GM12878 (cell line): ENCODE measurements around the gene SLC7A10. TPM values are rescaled to one million over a fixed set of nuclear protein-coding genes. Genes with fewer than 3 reads are reported as not detected.

Source experiments
- ATAC-seq: fragments of 200-7000 bp; cut with Tn5 transposase; 3 replicates; pipeline ENCODE4 v1.9.1; 2020; ENCODE audit warnings: mild to moderate bottlenecking, moderate library complexity
- BruUV-seq: library from RNA; stranded (reverse); fragments of 400-500 nt; replicated peaks from 2 replicates; lab custom pipeline; 2021; lab: Mats Ljungman, UMichigan
- CTCF ChIA-PET: fragments of 300-600 bp; sonication (Branson Sonifier 250); formaldehyde crosslinking; extraction: SDS; loops from one replicate; lab custom pipeline; 2021; ENCODE audit warnings: inconsistent platforms; lab: Yijun Ruan, JAX
- POLR2A ChIA-PET: fragments of 350-600 bp; formaldehyde crosslinking; extraction: SDS; loops from one replicate; lab custom pipeline; 2021; ENCODE audit warnings: inconsistent platforms; lab: Charles Lee
- RAD21 ChIA-PET: fragments of 300-600 bp; sonication (Branson Sonifier 250); formaldehyde crosslinking; loops from one replicate; lab custom pipeline; 2023; ENCODE audit warnings: antibody characterized with exemption; ENCODE audit not compliant: unreplicated experiment; lab: Charles Lee
- SMC1A ChIA-PET: fragments of 300-600 bp; sonication (Branson Sonifier 250); formaldehyde crosslinking; loops from one replicate; lab custom pipeline; 2023; ENCODE audit not compliant: unreplicated experiment, uncharacterized antibody; lab: Charles Lee
- DNase-seq: peaks from one replicate; pipeline ENCODE4 v3.0.0-alpha.2; 2011; ENCODE audit warnings: low read depth, low spot score
- FAIRE-seq: peaks from 3 replicates; lab custom pipeline; 2011; peaks lifted over from hg19 to GRCh38; lab: Jason Lieb, UNC
- H2AFZ ChIP-seq: 2 replicates; pipeline ENCODE4 v1.6.0; 2011; ENCODE audit warnings: low read depth, low read length, control low read depth; ENCODE audit not compliant: control insufficient read depth
- H3K27ac ChIP-seq: 2 replicates; pipeline ENCODE4 v1.5.1; 2011; ENCODE audit warnings: control low read depth; ENCODE audit not compliant: control insufficient read depth, insufficient read depth
- H3K27me3 ChIP-seq, 2 experiments: replicated peaks in 1 of 2; 2 replicates each; pipeline versions ENCODE4 v1.6.0 to v1.6.1; 2011; ENCODE audit warnings: low read length in 1 of 2; ENCODE audit not compliant: control insufficient read depth in 2 of 2, insufficient read depth in 2 of 2
- H3K36me3 ChIP-seq, 2 experiments: 2 replicates each; pipeline ENCODE4 v1.5.1; 2011; ENCODE audit warnings: low read length in 1 of 2; ENCODE audit not compliant: control insufficient read depth in 2 of 2, insufficient read depth in 2 of 2
- H3K4me1 ChIP-seq: 2 replicates; pipeline ENCODE4 v1.6.1; 2011; ENCODE audit warnings: mild to moderate bottlenecking, low read length, moderate library complexity, mixed read lengths; ENCODE audit not compliant: control insufficient read depth, insufficient read depth
- H3K4me2 ChIP-seq: 2 replicates; pipeline ENCODE4 v1.6.0; 2011; ENCODE audit warnings: control low read depth; ENCODE audit not compliant: control insufficient read depth, insufficient read depth
- H3K4me3 ChIP-seq: fragments of 200-600 bp; sonication (generic); 2 replicates; pipeline ENCODE4 v1.5.1; 2016
- H3K79me2 ChIP-seq: 2 replicates; pipeline ENCODE4 v1.6.0; 2011; ENCODE audit warnings: low read length; ENCODE audit not compliant: control insufficient read depth, insufficient read depth
- H3K9ac ChIP-seq: 2 replicates; pipeline ENCODE4 v1.8.0; 2011; ENCODE audit warnings: low read length, control low read depth, mixed read lengths; ENCODE audit not compliant: control insufficient read depth, insufficient read depth
- H3K9me3 ChIP-seq: replicated peaks from 3 replicates; pipeline ENCODE4 v1.5.1; 2011; ENCODE audit warnings: mild to moderate bottlenecking, low read length; ENCODE audit not compliant: control insufficient read depth, insufficient read depth
- H4K20me1 ChIP-seq: 2 replicates; pipeline ENCODE4 v1.6.0; 2011; ENCODE audit not compliant: control insufficient read depth, insufficient read depth
- CBFB ChIP-seq: IDR thresholded peaks from 2 replicates; pipeline ENCODE4 v1.6.1; 2016; ENCODE audit warnings: antibody characterized with exemption, low read depth
- CBX5 ChIP-seq: sonication (generic); IDR thresholded peaks from 2 replicates; pipeline ENCODE4 v1.6.1; 2016; ENCODE audit warnings: low read depth, moderate library complexity, mild to moderate bottlenecking, inconsistent platforms
- CHD1 ChIP-seq: IDR thresholded peaks from 2 replicates; pipeline ENCODE4 v1.6.1; 2012; ENCODE audit warnings: low read depth, low read length, improper control_type of control experiment
- CREM ChIP-seq: IDR thresholded peaks from 2 replicates; pipeline ENCODE4 v1.6.1; 2014; ENCODE audit warnings: antibody characterized with exemption, low read depth
- E2F4 ChIP-seq: IDR thresholded peaks from 2 replicates; pipeline ENCODE4 v1.6.1; 2012; ENCODE audit warnings: low read depth, low read length, improper control_type of control experiment
- NFXL1 ChIP-seq: fragments of 450-650 bp; IDR thresholded peaks from 2 replicates; pipeline ENCODE4 v1.6.1; 2017; ENCODE audit warnings: antibody characterized with exemption, mild to moderate bottlenecking, borderline replicate concordance
- NFYB ChIP-seq: IDR thresholded peaks from 2 replicates; pipeline ENCODE4 v1.6.1; 2011; ENCODE audit warnings: low read depth, mild to moderate bottlenecking, low read length, improper control_type of control experiment, moderate library complexity; ENCODE audit not compliant: insufficient read depth
- SMARCA5 ChIP-seq: fragments of 450-650 bp; IDR thresholded peaks from 2 replicates; pipeline ENCODE4 v1.6.1; 2017; ENCODE audit warnings: mild to moderate bottlenecking
- SRF ChIP-seq, 2 experiments: IDR thresholded peaks; 2 replicates each; pipeline ENCODE4 v1.6.1; 2011; ENCODE audit warnings: low read depth in 2 of 2, low read length in 2 of 2, mild to moderate bottlenecking in 1 of 2, moderate library complexity in 1 of 2
- ZBTB40 ChIP-seq: fragments of 450-650 bp; IDR thresholded peaks from 2 replicates; pipeline ENCODE4 v1.6.1; 2016; ENCODE audit warnings: mild to moderate bottlenecking, moderate library complexity, borderline replicate concordance
- ZNF592 ChIP-seq: fragments of 450-650 bp; IDR thresholded peaks from 2 replicates; pipeline ENCODE4 v1.6.1; 2017; ENCODE audit warnings: mild to moderate bottlenecking, moderate library complexity
- ZNF622 ChIP-seq: fragments of 450-650 bp; IDR thresholded peaks from 2 replicates; pipeline ENCODE4 v1.6.1; 2017; ENCODE audit warnings: mild to moderate bottlenecking, inconsistent platforms
- ZSCAN29 ChIP-seq: fragments of 450-650 bp; IDR thresholded peaks from 2 replicates; pipeline ENCODE4 v1.6.1; 2017; ENCODE audit warnings: mild to moderate bottlenecking, moderate library complexity
- WGBS: methylation state at CpG from one replicate; pipeline ENCODE4 v1.1.6; 2016; ENCODE audit warnings: low lambda C conversion rate; ENCODE audit not compliant: insufficient replicate concordance, insufficient coverage; ENCODE audit errors: missing lambda C conversion rate; 5-methylcytosine and 5-hydroxymethylcytosine counted together
- in situ Hi-C: fragments of 300-500 bp; cut with MboI; formaldehyde crosslinking; loops from 9 replicates; pipeline ENCODE4 v1.14.3; 2018; ENCODE audit warnings: mixed read lengths
- intact Hi-C: fragments of 100-400 bp; cut with micrococcal nuclease; formaldehyde crosslinking; loops from one replicate; pipeline ENCODE4 v1.14.2; 2022; ENCODE audit not compliant: unreplicated experiment
- polyA plus RNA-seq, 11 experiments: library from polyadenylated mRNA; depleted of rRNA in 4 of 11; unstranded in 6 of 11; stranded (reverse) in 5 of 11; fragments of >200 nt; fragmentation: Nextera tagmentation in 4 of 11; fragmentation: Illumina TruSeq in 1 of 11; extraction: Ambion mirVana in 4 of 11; extraction: Trizol in 1 of 11; gene quantifications; 1 replicate in 1 of 11; 2 replicates in 10 of 11; pipeline versions ENCODE4 v1.2.1 to v1.2.3, GENCODE V29; 2011 to 2016; ENCODE audit warnings: inconsistent platforms in 2 of 11, missing spikeins in 2 of 11, low read depth in 1 of 11
- total RNA-seq, 4 experiments: library from RNA; depleted of rRNA in 3 of 4; stranded (reverse); fragments of >200 nt in 3 of 4; fragmentation: Illumina TruSeq in 1 of 4; extraction: Trizol in 1 of 4; gene quantifications; 2 replicates each; pipeline versions ENCODE4 v1.2.1 to v1.2.3, GENCODE V29; 2013 to 2021

The SLC7A10 gene
- total and polyA plus RNA-seq, 10 of the 15 experiments (the other 5 are each of a cell fraction or from before 2014, with no cell fraction given) = not detected

- no TSS peak for BruUV-seq
- no peaks in the 10 kb centered on the region for H3K79me2 ChIP-seq
- H3K4me3 ChIP-seq = no peak overlapping the region
- ChIA-PET CTCF (interaction anchor here (0.9 to 5.1 kb wide), 5 partner anchors 10 to 61 kb away, joined by 3 to 51 read pairs (median 25); no protein-coding TSS in a partner anchor), POLR2A (no interaction called here), SMC1A (interaction anchor here (1.6 kb wide), 1 partner anchor 11 kb away, joined by 3 read pairs; no protein-coding TSS in a partner anchor), RAD21 (no interaction called here)
- no peaks in the 10 kb centered on the region for H3K36me3 ChIP-seq
- no peak overlapping the region for H3K27ac ChIP-seq
- in situ Hi-C loops (no loop called here), intact Hi-C loops (no loop called here)
- H3K9ac ChIP-seq = no peak overlapping the region
- no peaks in the 10 kb centered on the region for H3K4me1 ChIP-seq
- H4K20me1 ChIP-seq = no peaks in the 10 kb centered on the region
- H3K27me3 ChIP-seq = peaks cover 0 to 1% of the 10 kb centered on the region in 2 experiments; a peak in 1 of 4 replicates
- FAIRE-seq = no peak
- no peak for ATAC-seq
- DNase-seq = no peak
- no peaks in the 10 kb centered on the region for H3K9me3 ChIP-seq
- H2AFZ ChIP-seq = no peak overlapping the region
- 36% methylated on average over 8 of the region's 8 CpGs for WGBS
- no peak overlapping the region for H3K4me2 ChIP-seq
- TF ChIP-seq SRF (IDR thresholded peaks at IDR 0.05; ENCODE audit: low read depth in 2 of 2, low read length in 2 of 2) = no peak
- no peak for TF ChIP-seq ZNF622
- no peak for TF ChIP-seq CBFB
- no peak for TF ChIP-seq CREM
- TF ChIP-seq ZSCAN29 = no peak
- no peak for TF ChIP-seq ZBTB40
- TF ChIP-seq CHD1 = no peak
- TF ChIP-seq NFXL1 = no peak
- no peak for TF ChIP-seq ZNF592
- no peak for TF ChIP-seq SMARCA5
- TF ChIP-seq NFYB = no peak
- TF ChIP-seq E2F4 = no peak
- no peak for TF ChIP-seq CBX5
Observed at GRCh38 chr19:33187183-33187540, 38.5 kb downstream of the SLC7A10 start.
